H9 (cell line): ENCODE data around the gene LYPD4. TPM values are rescaled to one million over a fixed set of nuclear protein-coding genes. Genes with fewer than 3 reads are reported as not detected.

ENCODE experiments used
- DNase-seq: peaks from one replicate; pipeline ENCODE4 v3.0.0-alpha.2; 2017
- H2AFZ ChIP-seq: one replicate; pipeline ENCODE4 v1.6.1; 2013; ENCODE audit warnings: mild to moderate bottlenecking, low read length, control low read depth, moderate library complexity
- H2AK5ac ChIP-seq: 2 replicates; pipeline ENCODE4 v1.6.1; 2013; ENCODE audit warnings: low read length, control low read depth, mixed read lengths; ENCODE audit not compliant: insufficient read length
- H2BK120ac ChIP-seq: one replicate; pipeline ENCODE4 v1.6.1; 2013; ENCODE audit warnings: low read depth, mild to moderate bottlenecking, low read length, control low read depth, inconsistent platforms; ENCODE audit not compliant: poor library complexity, severe bottlenecking
- H2BK12ac ChIP-seq: 2 replicates; pipeline ENCODE4 v1.6.1; 2013; ENCODE audit warnings: low read length, control low read depth, mixed read lengths, low read depth; ENCODE audit not compliant: insufficient read length
- H2BK15ac ChIP-seq: 2 replicates; pipeline ENCODE4 v1.6.1; 2013; ENCODE audit warnings: low read depth, low read length, control low read depth
- H2BK20ac ChIP-seq: one replicate; pipeline ENCODE4 v1.6.1; 2013; ENCODE audit warnings: low read depth, mild to moderate bottlenecking, low read length, control low read depth, inconsistent platforms; ENCODE audit not compliant: poor library complexity, severe bottlenecking
- H2BK5ac ChIP-seq: 2 replicates; pipeline ENCODE4 v1.6.1; 2013; ENCODE audit warnings: low read length, control low read depth, mixed read lengths; ENCODE audit not compliant: insufficient read length
- H3K14ac ChIP-seq: 2 replicates; pipeline ENCODE4 v1.6.1; 2013; ENCODE audit warnings: low read length, control low read depth; ENCODE audit not compliant: insufficient read depth
- H3K18ac ChIP-seq: 2 replicates; pipeline ENCODE4 v1.6.1; 2013; ENCODE audit warnings: low read depth, mild to moderate bottlenecking, mixed read lengths, low read length, control low read depth; ENCODE audit not compliant: insufficient read length
- H3K23ac ChIP-seq: 2 replicates; pipeline ENCODE4 v1.6.1; 2013; ENCODE audit warnings: low read length, control low read depth, mixed read lengths, low read depth; ENCODE audit not compliant: insufficient read length
- H3K23me2 ChIP-seq: 2 replicates; pipeline ENCODE4 v1.6.1; 2013; ENCODE audit warnings: low read depth, mild to moderate bottlenecking, mixed read lengths, low read length, control low read depth; ENCODE audit not compliant: insufficient read length, poor library complexity, severe bottlenecking
- H3K27ac ChIP-seq: 2 replicates; pipeline ENCODE4 v1.5.1; 2013; ENCODE audit warnings: low read length, control low read depth, mixed read lengths, low read depth; ENCODE audit not compliant: insufficient read length
- H3K27me3 ChIP-seq: 2 replicates; pipeline ENCODE4 v1.6.1; 2013; ENCODE audit warnings: low read length, control low read depth, inconsistent platforms; ENCODE audit not compliant: insufficient read depth
- H3K4ac ChIP-seq: 2 replicates; pipeline ENCODE4 v1.6.1; 2013; ENCODE audit warnings: low read depth, mild to moderate bottlenecking, control low read depth, inconsistent platforms, low read length, moderate library complexity
- H3K4me1 ChIP-seq: 2 replicates; pipeline ENCODE4 v1.6.1; 2013; ENCODE audit warnings: low read length, control low read depth, inconsistent platforms; ENCODE audit not compliant: insufficient read depth
- H3K4me2 ChIP-seq: 2 replicates; pipeline ENCODE4 v1.6.1; 2013; ENCODE audit warnings: low read length, control low read depth, mixed read lengths; ENCODE audit not compliant: insufficient read length, insufficient read depth
- H3K56ac ChIP-seq: 2 replicates; pipeline ENCODE4 v1.6.1; 2013; ENCODE audit warnings: low read depth, mild to moderate bottlenecking, mixed read lengths, low read length, control low read depth; ENCODE audit not compliant: insufficient read length
- H3K79me1 ChIP-seq: 2 replicates; pipeline ENCODE4 v1.6.1; 2013; ENCODE audit warnings: low read depth, mild to moderate bottlenecking, moderate library complexity, low read length, control low read depth, inconsistent platforms; ENCODE audit not compliant: insufficient read depth, poor library complexity, severe bottlenecking
- H3K79me2 ChIP-seq: 2 replicates; pipeline ENCODE4 v1.6.1; 2013; ENCODE audit warnings: low read length, control low read depth, inconsistent platforms; ENCODE audit not compliant: insufficient read depth
- H3K9ac ChIP-seq: 2 replicates; pipeline ENCODE4 v1.6.1; 2013; ENCODE audit warnings: low read length, control low read depth, mixed read lengths; ENCODE audit not compliant: insufficient read length; ENCODE audit errors: extremely low read depth
- H3K9me3 ChIP-seq: one replicate; pipeline ENCODE4 v1.6.1; 2013; ENCODE audit warnings: low read depth, low read length, inconsistent platforms; ENCODE audit not compliant: control insufficient read depth
- H3T11ph ChIP-seq: one replicate; pipeline ENCODE4 v1.6.1; 2013; ENCODE audit warnings: mild to moderate bottlenecking, low read length, control low read depth, inconsistent platforms
- H4K20me1 ChIP-seq: one replicate; pipeline ENCODE4 v1.6.1; 2013; ENCODE audit not compliant: control insufficient read depth, insufficient read length, insufficient read depth
- H4K5ac ChIP-seq: 2 replicates; pipeline ENCODE4 v1.6.1; 2013; ENCODE audit warnings: low read depth, mild to moderate bottlenecking, mixed read lengths, low read length, control low read depth; ENCODE audit not compliant: insufficient read length
- H4K8ac ChIP-seq: replicated peaks from 2 replicates; pipeline ENCODE4 v1.6.1; 2013; ENCODE audit warnings: low read length, control low read depth, mixed read lengths, low read depth; ENCODE audit not compliant: insufficient read length
- H4K91ac ChIP-seq: 2 replicates; pipeline ENCODE4 v1.6.1; 2013; ENCODE audit warnings: low read depth, mild to moderate bottlenecking, moderate library complexity, mixed read lengths, low read length, control low read depth; ENCODE audit not compliant: insufficient read length
- H3K27ac Mint-ChIP-seq, 3 experiments: 2 replicates in 2 of 3; 3 replicates in 1 of 3; pipeline ENCODE4 v1.8.0; 2020 to 2021; ENCODE audit warnings: mixed read lengths in 3 of 3, mild to moderate bottlenecking in 1 of 3, moderate library complexity in 1 of 3
- H3K27me3 Mint-ChIP-seq: 2 replicates; pipeline ENCODE4 v1.8.0; 2021; ENCODE audit warnings: low read depth, mild to moderate bottlenecking, moderate library complexity, mixed read lengths
- H3K36me3 Mint-ChIP-seq, 3 experiments: 2 replicates in 2 of 3; 3 replicates in 1 of 3; pipeline ENCODE4 v1.8.0; 2020 to 2021; ENCODE audit warnings: low read depth in 3 of 3, mixed read lengths in 3 of 3; ENCODE audit not compliant: insufficient read depth in 1 of 3
- H3K4me1 Mint-ChIP-seq, 2 experiments: 2 replicates each; pipeline ENCODE4 v1.8.0; 2020; ENCODE audit warnings: mixed read lengths in 2 of 2
- H3K4me3 Mint-ChIP-seq, 2 experiments: 2 replicates in 1 of 2; 3 replicates in 1 of 2; pipeline ENCODE4 v1.8.0; 2020 to 2021; ENCODE audit warnings: mild to moderate bottlenecking in 2 of 2, mixed read lengths in 2 of 2, moderate library complexity in 1 of 2
- H3K9me3 Mint-ChIP-seq, 2 experiments: 2 replicates in 1 of 2; 3 replicates in 1 of 2; pipeline ENCODE4 v1.8.0; 2020; ENCODE audit warnings: mild to moderate bottlenecking in 2 of 2, mixed read lengths in 2 of 2, moderate library complexity in 1 of 2
- CTCF ChIP-seq: fragments of 200-600 bp; sonication (generic); conservative IDR thresholded peaks from 3 replicates; pipeline ENCODE4 v1.8.0; 2021; ENCODE audit warnings: antibody characterized with exemption, mild to moderate bottlenecking
- WGBS: extraction: QIAGEN DNeasy Blood & Tissue Kit; methylation state at CpG from one replicate; pipeline ENCODE4 v1.1.7; 2013; ENCODE audit warnings: missing lambda C conversion rate, low lambda C conversion rate, mixed read lengths; ENCODE audit not compliant: insufficient read length; ENCODE audit errors: extremely low coverage; 5-methylcytosine and 5-hydroxymethylcytosine counted together
- total RNA-seq: library from RNA; stranded (reverse); gene quantifications from 2 replicates; pipeline ENCODE4 v1.2.1, GENCODE V29; 2021

LYPD4 gene
- total RNA-seq, 1 experiment from 2014 or later: not detected

GRCh38 chr19:41845001-41845050, 343 bp upstream of the LYPD4 start, which contains the start of gene DMRTC2:
Gene DMRTC2 (plus strand): TSS chr19:41845042. CDS start chr19:41847429, 2,387 bp downstream.
- H3K27ac ChIP-seq: no peak within 1 kb of the TSS
- H3K18ac ChIP-seq: no peak within 1 kb of the TSS
- H4K5ac ChIP-seq: no peak within 1 kb of the TSS
- no peaks in the 10 kb centered on the region for H3K4me1 ChIP-seq
- H3K27me3 ChIP-seq: no peaks in the 10 kb centered on the region
- DNase-seq: no peak
- H3K56ac ChIP-seq: no peak within 1 kb of the TSS
- Mint-ChIP-seq H3K27ac (no peak within 1 kb of the TSS), H3K4me3 (no peak within 1 kb of the TSS), H3K9me3 (peaks cover 9 to 75% of the 10 kb centered on the region in 2 experiments; a peak in 4 of 5 replicates), H3K36me3 (peaks cover 0 to 6% (median 0%) of the 10 kb centered on the region in 3 experiments; a peak in 2 of 7 replicates), H3K27me3 (peaks cover 19% of the 10 kb centered on the region), H3K4me1 (no peaks in the 10 kb centered on the region)
- H3K9me3 ChIP-seq: no peaks in the 10 kb centered on the region
- no peaks in the 10 kb centered on the region for H3K79me1 ChIP-seq
- no peak within 1 kb of the TSS for H2BK15ac ChIP-seq
- H3K79me2 ChIP-seq: no peaks in the 10 kb centered on the region
- H2BK120ac ChIP-seq: no peak within 1 kb of the TSS
- H3K4me2 ChIP-seq: no peak within 1 kb of the TSS
- no peak within 1 kb of the TSS for H3K9ac ChIP-seq
- H2BK20ac ChIP-seq: no peak within 1 kb of the TSS
- no peak for TF ChIP-seq CTCF
- no peak within 1 kb of the TSS for H2BK12ac ChIP-seq
- H3K23me2 ChIP-seq: no peaks in the 10 kb centered on the region
- WGBS: no CpG with 5 or more reads among the region's 3 CpGs
- no peak within 1 kb of the TSS for H3K23ac ChIP-seq
- no peak within 1 kb of the TSS for H2BK5ac ChIP-seq
- no peak within 1 kb of the TSS for H3T11ph ChIP-seq
- H4K8ac ChIP-seq: no peak within 1 kb of the TSS
- H2AFZ ChIP-seq: no peak within 1 kb of the TSS
- H3K4ac ChIP-seq: no peak within 1 kb of the TSS
- no peak within 1 kb of the TSS for H4K91ac ChIP-seq
- H4K20me1 ChIP-seq: no peaks in the 10 kb centered on the region
- H2AK5ac ChIP-seq: no peak within 1 kb of the TSS
- H3K14ac ChIP-seq: no peak within 1 kb of the TSS
